Kidney capillary endothelial cell (primary cell): ENCODE measurements around the gene RAD54L2.
"Not testable (repeated sequence)": the region's sequence is repeated elsewhere in the genome, so short reads cannot be mapped to it uniquely, and the experiment has no call there.

ENCODE experiments used
- DNase-seq: peaks from one replicate; pipeline ENCODE4 v3.0.0-alpha.2; 2018; ENCODE audit warnings: low spot score

The RAD54L2 gene

GRCh38 chr3:51544011-51544775 lies 5.7 kb downstream of the RAD54L2 start:
- DNase-seq, result no peak

DNA sequence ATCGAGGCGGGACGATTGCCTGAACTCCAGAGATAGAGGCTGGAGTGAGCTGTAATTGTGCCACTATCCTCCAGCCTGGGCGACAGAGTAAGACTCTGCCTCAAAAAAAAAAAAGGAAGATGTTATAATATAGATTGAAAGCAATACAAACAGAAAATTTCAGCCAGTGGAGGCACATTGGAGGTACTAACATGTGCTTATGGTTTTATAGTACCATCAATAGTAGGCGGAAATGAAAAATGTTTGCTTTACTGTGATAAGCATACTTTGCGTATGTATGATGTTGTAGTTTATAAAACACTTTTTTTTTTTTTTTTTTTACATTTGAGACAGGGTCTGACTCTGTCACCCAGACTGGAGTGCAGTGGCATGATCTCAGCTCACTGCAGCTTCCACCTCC lies 8.8 kb downstream of the RAD54L2 start:
- DNase-seq, result no peak

DNA sequence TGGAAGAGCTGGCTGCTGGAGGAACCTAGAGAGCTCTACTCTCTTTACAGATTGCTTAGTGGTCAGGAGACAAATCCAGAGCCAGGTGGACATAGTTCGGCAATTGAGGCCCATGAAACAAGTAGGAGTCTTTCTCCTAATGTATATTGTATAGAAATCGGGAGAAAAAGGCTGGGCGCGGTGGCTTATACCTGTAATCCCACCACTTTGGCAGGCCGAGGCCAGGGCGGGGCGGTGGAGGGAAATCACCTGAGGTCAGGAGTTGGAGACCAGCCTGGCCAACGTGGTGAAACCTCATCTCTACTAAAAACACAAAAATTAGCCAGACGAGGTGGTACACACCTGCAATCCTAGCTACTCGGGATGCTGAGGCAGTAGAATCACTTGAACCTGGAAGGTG lies 10.8 kb downstream of the RAD54L2 start:
- no peak for DNase-seq

DNA sequence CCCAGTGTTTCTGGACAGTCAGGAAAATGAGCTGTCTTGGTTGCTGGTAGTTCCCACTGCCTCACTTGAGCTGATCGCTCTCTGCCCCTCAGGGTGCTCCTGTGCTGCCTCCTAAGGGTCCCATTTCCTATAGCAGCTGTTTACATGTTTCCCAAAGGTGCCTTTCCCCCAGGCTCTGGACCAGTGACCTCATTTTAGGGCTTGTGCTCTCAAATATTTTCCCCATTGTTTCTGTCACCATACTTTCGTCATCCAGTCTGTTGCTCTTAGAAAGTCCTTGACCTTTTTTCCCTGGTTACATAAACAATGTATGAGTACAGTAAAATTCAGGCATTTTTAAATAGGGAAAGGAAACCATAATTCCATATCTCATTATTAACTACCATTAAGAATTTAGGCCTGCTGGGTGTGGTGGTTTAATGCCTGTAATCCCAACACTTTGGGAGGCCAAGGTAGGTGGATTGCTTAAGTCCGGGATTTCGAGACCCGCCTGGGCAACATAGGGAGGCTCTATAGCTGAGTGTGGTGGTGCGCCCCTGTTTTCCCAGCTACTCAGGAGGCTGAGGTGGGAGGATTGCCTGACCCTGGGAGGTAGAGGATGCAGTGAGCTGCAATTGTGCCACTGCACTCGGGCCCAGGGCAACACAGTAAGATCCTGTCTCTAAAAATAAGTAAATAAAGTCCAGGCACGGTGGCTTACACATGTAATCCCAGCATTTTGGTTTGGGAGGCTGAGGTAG lies 11.7 kb downstream of the RAD54L2 start:
- DNase-seq, result no peak

- DNase-seq, result no peak
Observed at GRCh38 chr3:51557993-51558392, 19.5 kb downstream of the RAD54L2 start.

DNA sequence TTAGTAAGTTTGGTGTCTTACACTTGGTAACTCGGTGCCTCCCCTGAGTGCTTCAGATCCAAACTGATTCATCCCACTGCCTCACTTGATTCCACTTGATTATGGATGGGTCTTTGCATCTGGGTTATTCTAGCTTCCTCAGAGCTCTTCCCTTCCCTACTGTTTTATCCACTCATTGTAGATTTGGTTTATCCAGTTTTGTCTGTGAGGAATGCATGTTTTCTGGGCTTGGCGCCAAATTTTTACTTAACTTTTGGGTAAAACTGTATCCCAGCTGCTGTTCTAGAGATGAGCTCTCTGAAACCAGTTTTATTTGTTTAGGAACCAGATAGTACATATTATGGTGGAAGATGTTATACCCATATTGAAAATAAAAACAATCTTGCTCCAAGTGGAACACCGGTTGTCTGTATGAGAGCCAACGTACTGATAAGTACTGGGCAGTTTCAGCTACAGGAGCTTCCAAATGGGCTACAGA lies 20.9 kb downstream of the RAD54L2 start:
- DNase-seq, result no peak

GRCh38 chr3:51559961-51560360 lies 21.4 kb downstream of the RAD54L2 start:
- no peak for DNase-seq

DNA sequence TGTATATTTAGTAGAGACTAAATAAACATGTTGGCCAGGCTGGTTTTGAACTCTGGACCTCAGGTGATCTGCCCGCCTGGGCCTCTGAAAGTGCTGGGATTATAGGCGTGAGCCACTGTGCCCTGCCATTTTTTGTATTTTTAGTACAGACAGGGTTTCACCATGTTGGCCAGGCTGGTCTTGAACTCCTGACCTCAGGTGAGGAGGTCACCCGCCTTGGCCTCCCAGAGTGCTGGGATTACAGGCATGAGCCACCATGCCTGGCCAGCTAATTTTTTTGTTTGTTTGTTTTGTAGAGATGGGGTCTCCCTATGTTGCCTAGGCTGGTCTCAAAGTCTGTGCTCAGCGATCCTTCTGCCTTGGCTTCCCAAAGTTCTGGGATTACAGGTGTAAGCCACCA lies 23.9 kb downstream of the RAD54L2 start:
- DNase-seq, result not testable (repeated sequence)

DNA sequence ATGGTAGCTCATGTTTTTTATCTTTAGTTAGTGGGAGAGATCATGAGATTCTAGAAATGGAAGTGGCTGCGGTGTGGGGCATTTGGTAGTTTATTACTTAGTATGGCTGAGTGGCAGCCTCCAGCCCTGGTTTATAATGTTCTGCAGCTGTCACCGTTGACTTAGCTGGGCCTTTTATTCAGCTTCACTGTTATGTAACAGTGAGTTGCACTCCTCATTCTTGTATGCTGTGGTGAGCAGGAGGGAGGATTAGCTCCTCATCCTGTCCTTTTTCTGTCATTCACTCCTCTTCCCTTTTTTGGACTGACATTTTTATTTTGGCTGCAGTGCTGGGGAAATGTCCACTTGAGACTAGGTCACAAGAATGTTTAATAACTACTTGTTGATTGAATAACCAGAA lies 29.5 kb downstream of the RAD54L2 start:
- DNase-seq, result no peak

GRCh38 chr3:51568996-51569395 lies 30.5 kb downstream of the RAD54L2 start:
- no peak for DNase-seq

DNA sequence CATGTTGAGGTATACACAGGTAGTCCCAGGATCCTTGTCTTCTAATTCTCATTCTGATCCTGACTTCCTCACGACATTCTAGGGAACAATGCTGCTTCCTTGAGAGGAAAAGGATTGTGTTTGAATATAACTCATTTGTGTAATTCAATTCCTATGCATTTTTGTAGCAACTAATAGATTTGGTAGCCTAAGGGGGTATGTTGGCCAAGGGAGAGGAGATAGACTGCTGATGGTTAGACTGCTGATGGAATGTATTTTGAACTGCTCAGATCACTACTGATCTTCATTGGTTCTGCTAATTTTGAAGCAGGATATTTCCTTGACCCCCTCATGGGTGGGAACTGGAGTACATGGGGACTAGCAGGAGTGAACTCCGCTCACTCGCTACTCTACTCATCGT lies 39.7 kb downstream of the RAD54L2 start:
- no peak for DNase-seq

DNA sequence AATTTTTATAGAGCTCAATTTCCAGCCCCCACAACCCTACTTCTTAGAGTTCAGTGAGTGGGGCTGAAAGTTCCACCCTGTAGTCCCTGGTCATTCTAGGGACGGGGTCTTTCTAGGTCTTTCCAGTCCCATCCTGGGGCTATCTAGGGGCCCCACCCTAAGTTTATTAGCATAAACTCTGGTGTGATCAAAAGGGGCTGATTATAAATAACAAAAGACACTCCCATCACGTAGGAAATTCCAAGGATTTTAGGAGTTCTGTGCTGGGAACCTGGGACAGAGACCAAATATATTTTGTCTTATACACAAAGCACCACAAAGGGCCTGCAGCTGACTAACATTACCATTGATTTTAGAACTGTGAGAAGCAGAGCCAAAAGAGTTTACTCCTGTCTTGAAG lies 41.9 kb downstream of the RAD54L2 start:
- DNase-seq, result no peak

GRCh38 chr3:51581524-51581923 lies 43.0 kb downstream of the RAD54L2 start:
- no peak for DNase-seq

- no peak for DNase-seq
Observed at GRCh38 chr3:51585197-51585596, 46.7 kb downstream of the RAD54L2 start.

DNA sequence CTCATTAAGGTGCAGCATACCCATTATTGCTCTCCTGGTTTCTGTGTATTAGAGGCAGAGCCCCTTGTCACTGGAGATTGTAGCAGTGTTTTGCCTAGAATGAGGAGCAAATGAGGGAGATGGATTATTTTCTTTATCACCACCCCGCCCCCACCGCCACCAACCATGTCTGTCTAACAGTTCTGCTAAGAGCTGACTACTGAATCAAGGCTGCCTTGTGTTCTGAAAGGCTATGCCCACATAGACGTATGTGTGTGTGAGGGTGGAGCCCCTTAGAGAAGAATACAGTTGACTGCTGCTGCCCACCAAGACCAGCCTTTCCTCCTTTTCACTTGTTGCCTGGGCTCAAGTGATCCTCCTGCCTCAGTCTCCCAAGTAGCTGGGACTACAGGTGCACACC lies 47.4 kb downstream of the RAD54L2 start:
- no peak for DNase-seq
